A549 treated with ZK216348 at 1 μM for 4 hours (cell line): ENCODE data around the gene WFDC10B. TPM values are rescaled to one million over a fixed set of nuclear protein-coding genes. Genes with fewer than 3 reads are reported as not detected.

Experiments used
- total RNA-seq: library from RNA; stranded (reverse); fragments of 200-300 nt; extraction: Qiagen RNA extraction; gene quantifications from 5 replicates; pipeline ENCODE4 v1.2.3, GENCODE V29; 2022; ENCODE audit warnings: low read depth

Gene WFDC10B
- total RNA-seq: not detected in 5 replicates

GRCh38 chr20:45704969-45705637, at the start of gene WFDC10B:
Gene WFDC10B (minus strand): TSS chr20:45705019. CDS start chr20:45685992, 19,027 bp downstream.

GRCh38 chr20:45722047-45722446, 17.2 kb upstream of the WFDC10B start, which contains the start of gene SPINT4:
Gene SPINT4 (plus strand): TSS chr20:45722347. CDS start chr20:45722368, 21 bp downstream.

GRCh38 chr20:45701873-45702272, 2.9 kb downstream of the WFDC10B start, which contains the start of gene WFDC13:
Gene WFDC13 (plus strand): TSS chr20:45702038. CDS start chr20:45702124, 86 bp downstream.

GRCh38 chr20:45670139-45670538, 34.7 kb downstream of the WFDC10B start, which contains the start of gene WFDC11:
Gene WFDC11 (minus strand): TSS chr20:45670239. CDS start chr20:45650600, 19,639 bp downstream.

Other genes with a start within 250 kb of the WFDC10B start
- not detected in 5 replicates for gene WFDC2, start 235.3 kb downstream of the WFDC10B start, total RNA-seq
- not detected in 5 replicates for gene SPINT3, start 189.4 kb downstream of the WFDC10B start, total RNA-seq
- not detected in 5 replicates for gene WFDC6, start 165.5 kb downstream of the WFDC10B start, total RNA-seq
- not detected in 5 replicates for gene EPPIN, start 157.6 kb downstream of the WFDC10B start, total RNA-seq
- gene WFDC8, start 125.7 kb downstream of the WFDC10B start, total RNA-seq: not detected in 5 replicates
- not detected in 5 replicates for gene WFDC10A, start 75.3 kb downstream of the WFDC10B start, total RNA-seq
- gene WFDC9, start 73.7 kb downstream of the WFDC10B start, total RNA-seq: not detected in 5 replicates
- not detected in 5 replicates for gene WFDC11, start 34.8 kb downstream of the WFDC10B start, total RNA-seq
- not detected in 5 replicates for gene WFDC13, start 3.0 kb downstream of the WFDC10B start, total RNA-seq
- gene SPINT4, start 17.3 kb upstream of the WFDC10B start, total RNA-seq: not detected in 5 replicates
- not detected in 5 replicates for gene WFDC3, start 86.9 kb upstream of the WFDC10B start, total RNA-seq
- gene DNTTIP1, start 86.9 kb upstream of the WFDC10B start, total RNA-seq: 33.0 to 35.3 TPM (median 35.0 TPM) in 5 replicates
- gene UBE2C, start 107.6 kb upstream of the WFDC10B start, total RNA-seq: 213 to 281 TPM (median 233 TPM) in 5 replicates
- gene TNNC2, start 122.3 kb upstream of the WFDC10B start, total RNA-seq: not detected in 5 replicates
- 6.9 to 12.6 TPM (median 11.5 TPM) in 5 replicates for gene SNX21, start 128.8 kb upstream of the WFDC10B start, total RNA-seq
- gene ACOT8, start 152.4 kb upstream of the WFDC10B start, total RNA-seq: 11.6 to 22.7 TPM (median 19.3 TPM) in 5 replicates
- gene ZSWIM3, start 152.6 kb upstream of the WFDC10B start, total RNA-seq: 1.4 to 1.9 TPM (median 1.7 TPM) in 5 replicates
- gene ZSWIM1, start 176.2 kb upstream of the WFDC10B start, total RNA-seq: 4.5 to 6.4 TPM (median 5.2 TPM) in 5 replicates
- 0.39 to 0.89 TPM (median 0.85 TPM) in 4 of 5 replicates, not detected in the other for gene SPATA25, start 182.6 kb upstream of the WFDC10B start, total RNA-seq
- gene NEURL2, start 186.2 kb upstream of the WFDC10B start, total RNA-seq: 0.79 to 1.5 TPM (median 0.94 TPM) in 5 replicates
- gene CTSA, start 186.3 kb upstream of the WFDC10B start, total RNA-seq: 80.5 to 129 TPM (median 114 TPM) in 5 replicates
- gene PLTP, start 207.1 kb upstream of the WFDC10B start, total RNA-seq: 1.3 to 2.2 TPM (median 1.5 TPM) in 5 replicates
- gene PCIF1, start 229.7 kb upstream of the WFDC10B start, total RNA-seq: 19.8 to 36.7 TPM (median 33.6 TPM) in 5 replicates